DOHH2 (cell line): ENCODE measurements around the gene HOMER3.

ENCODE experiments used
- H3F3A ChIP-seq: fragments of 200-600 bp; sonication (generic), shearing (Covaris generic); 2 replicates; pipeline ENCODE4 v1.6.0; 2016; ENCODE audit warnings: antibody characterized with exemption, mild to moderate bottlenecking; ENCODE audit not compliant: control insufficient read depth, insufficient read depth
- H3K27ac ChIP-seq: fragments of 200-600 bp; sonication (generic); 2 replicates; pipeline ENCODE4 v1.5.1; 2014; ENCODE audit warnings: low read depth, mild to moderate bottlenecking, low read length, moderate library complexity
- H3K27me3 ChIP-seq: fragments of 200-600 bp; sonication (generic); 2 replicates; pipeline ENCODE4 v1.6.1; 2014; ENCODE audit warnings: mild to moderate bottlenecking, low read length, mixed read lengths; ENCODE audit not compliant: control insufficient read depth
- H3K36me3 ChIP-seq: fragments of 200-600 bp; sonication (generic); 2 replicates; pipeline ENCODE4 v1.6.1; 2014; ENCODE audit warnings: mild to moderate bottlenecking, low read length, moderate library complexity, mixed read lengths; ENCODE audit not compliant: control insufficient read depth
- H3K4me1 ChIP-seq: fragments of 200-600 bp; sonication (generic); 2 replicates; pipeline ENCODE4 v1.6.1; 2014; ENCODE audit warnings: mild to moderate bottlenecking, low read length, mixed read lengths; ENCODE audit not compliant: control insufficient read depth
- H3K4me2 ChIP-seq: fragments of 200-600 bp; sonication (generic); 2 replicates; pipeline ENCODE4 v1.6.0; 2014; ENCODE audit warnings: mild to moderate bottlenecking, low read length, moderate library complexity
- H3K4me3 ChIP-seq: fragments of 200-600 bp; sonication (generic); 2 replicates; pipeline ENCODE4 v1.5.1; 2014; ENCODE audit warnings: mild to moderate bottlenecking, low read length, mixed read lengths
- H3K79me2 ChIP-seq: fragments of 200-600 bp; sonication (generic); 2 replicates; pipeline ENCODE4 v1.6.1; 2014; ENCODE audit warnings: mild to moderate bottlenecking, low read length, mixed read lengths; ENCODE audit not compliant: control insufficient read depth
- H3K9me2 ChIP-seq: fragments of 200-600 bp; sonication (generic); replicated peaks from 2 replicates; pipeline ENCODE4 v1.6.1; 2014; ENCODE audit warnings: mild to moderate bottlenecking, low read length, mixed read lengths; ENCODE audit not compliant: control insufficient read depth
- H3K9me3 ChIP-seq: fragments of 200-600 bp; sonication (generic); 2 replicates; pipeline ENCODE4 v1.6.1; 2014; ENCODE audit warnings: antibody characterized with exemption, low read length, mixed read lengths; ENCODE audit not compliant: control insufficient read depth, insufficient read depth
- H4K20me1 ChIP-seq: fragments of 200-600 bp; sonication (generic); 2 replicates; pipeline ENCODE4 v1.6.0; 2014; ENCODE audit warnings: low read depth, mild to moderate bottlenecking, antibody characterized with exemption, low read length, moderate library complexity; ENCODE audit not compliant: control insufficient read depth, insufficient read depth
- EZH2phosphoT487 ChIP-seq: fragments of 200-600 bp; sonication (generic); IDR thresholded peaks from 2 replicates; pipeline ENCODE4 v1.6.1; 2017; ENCODE audit warnings: borderline replicate concordance, mild to moderate bottlenecking, antibody characterized with exemption, low read length, moderate library complexity, mixed read lengths
- TF ChIP-seq, protein P1 (sequence below): fragments of 200-600 bp; sonication (generic); IDR thresholded peaks from one replicate; pipeline ENCODE4 v1.5.1; 2014; ENCODE audit warnings: antibody characterized with exemption, mild to moderate bottlenecking, low read depth, low read length; ENCODE audit not compliant: poor library complexity, severe bottlenecking

HOMER3 gene

DNA sequence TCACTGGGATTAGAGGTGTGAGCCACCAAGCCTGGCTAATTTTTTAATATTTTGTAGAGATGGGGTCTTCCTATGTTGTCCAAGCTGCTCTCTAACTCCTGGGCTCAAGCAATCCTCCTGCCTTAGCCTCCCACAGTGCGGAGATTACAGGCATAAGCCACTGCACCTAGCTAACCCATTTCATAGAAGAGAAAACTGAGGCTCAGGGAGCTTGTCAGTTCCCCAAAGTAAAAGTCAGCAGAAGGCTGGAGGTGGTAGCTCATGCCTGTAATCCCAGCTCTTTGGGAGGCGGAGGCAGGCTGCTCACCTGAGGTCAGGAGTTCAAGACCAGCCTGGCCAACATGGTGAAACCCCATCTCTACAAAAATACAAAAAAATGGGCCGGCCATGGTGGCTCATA is 8.8 kb upstream of the HOMER3 start:
- Histone ChIP-seq H3K27ac (no peak overlapping the region), H3K27me3 (peaks cover 4% of the 10 kb centered on the region), H3K9me3 (no peaks in the 10 kb centered on the region), H4K20me1 (no peaks in the 10 kb centered on the region), H3F3A (no peaks in the 10 kb centered on the region), H3K4me1 (peaks cover 23% of the 10 kb centered on the region), H3K79me2 (no peaks in the 10 kb centered on the region), H3K4me2 (no peak overlapping the region), H3K36me3 (no peaks in the 10 kb centered on the region), H3K9me2 (no peaks in the 10 kb centered on the region), H3K4me3 (no peak overlapping the region)
- no peak for TF ChIP-seq EZH2phosphoT487
- TF ChIP-seq, protein P1, sequence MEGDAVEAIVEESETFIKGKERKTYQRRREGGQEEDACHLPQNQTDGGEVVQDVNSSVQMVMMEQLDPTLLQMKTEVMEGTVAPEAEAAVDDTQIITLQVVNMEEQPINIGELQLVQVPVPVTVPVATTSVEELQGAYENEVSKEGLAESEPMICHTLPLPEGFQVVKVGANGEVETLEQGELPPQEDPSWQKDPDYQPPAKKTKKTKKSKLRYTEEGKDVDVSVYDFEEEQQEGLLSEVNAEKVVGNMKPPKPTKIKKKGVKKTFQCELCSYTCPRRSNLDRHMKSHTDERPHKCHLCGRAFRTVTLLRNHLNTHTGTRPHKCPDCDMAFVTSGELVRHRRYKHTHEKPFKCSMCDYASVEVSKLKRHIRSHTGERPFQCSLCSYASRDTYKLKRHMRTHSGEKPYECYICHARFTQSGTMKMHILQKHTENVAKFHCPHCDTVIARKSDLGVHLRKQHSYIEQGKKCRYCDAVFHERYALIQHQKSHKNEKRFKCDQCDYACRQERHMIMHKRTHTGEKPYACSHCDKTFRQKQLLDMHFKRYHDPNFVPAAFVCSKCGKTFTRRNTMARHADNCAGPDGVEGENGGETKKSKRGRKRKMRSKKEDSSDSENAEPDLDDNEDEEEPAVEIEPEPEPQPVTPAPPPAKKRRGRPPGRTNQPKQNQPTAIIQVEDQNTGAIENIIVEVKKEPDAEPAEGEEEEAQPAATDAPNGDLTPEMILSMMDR = no peak

DNA sequence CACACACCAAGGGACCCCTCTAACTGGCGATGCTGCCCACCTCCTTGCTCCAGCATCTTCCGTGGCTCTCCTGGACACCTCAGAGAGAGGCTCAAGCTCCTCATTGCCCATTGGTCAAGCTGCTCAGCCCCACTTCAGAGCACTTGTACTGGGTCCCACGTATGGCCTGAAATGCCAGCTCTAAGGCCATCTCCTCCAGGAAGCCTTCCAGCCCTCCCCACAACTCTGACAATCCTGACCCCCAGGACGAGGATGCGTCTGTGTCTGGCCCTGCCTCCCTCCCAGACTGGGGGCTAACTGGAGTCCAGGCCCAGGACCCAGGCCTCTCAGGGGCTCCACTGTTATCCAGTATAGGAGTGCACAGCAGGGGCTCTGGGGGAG is 7.9 kb upstream of the HOMER3 start:
- H3F3A ChIP-seq = no peaks in the 10 kb centered on the region
- TF ChIP-seq, protein P1 = no peak
- TF ChIP-seq EZH2phosphoT487 = no peak
- no peaks in the 10 kb centered on the region for H4K20me1 ChIP-seq
- H3K27ac ChIP-seq = no peak overlapping the region
- no peaks in the 10 kb centered on the region for H3K36me3 ChIP-seq
- peaks cover 23% of the 10 kb centered on the region for H3K4me1 ChIP-seq
- H3K9me3 ChIP-seq = no peaks in the 10 kb centered on the region
- no peaks in the 10 kb centered on the region for H3K9me2 ChIP-seq
- H3K4me3 ChIP-seq = no peak overlapping the region
- peaks cover 4% of the 10 kb centered on the region for H3K27me3 ChIP-seq
- H3K79me2 ChIP-seq = no peaks in the 10 kb centered on the region
- H3K4me2 ChIP-seq = no peak overlapping the region

DNA sequence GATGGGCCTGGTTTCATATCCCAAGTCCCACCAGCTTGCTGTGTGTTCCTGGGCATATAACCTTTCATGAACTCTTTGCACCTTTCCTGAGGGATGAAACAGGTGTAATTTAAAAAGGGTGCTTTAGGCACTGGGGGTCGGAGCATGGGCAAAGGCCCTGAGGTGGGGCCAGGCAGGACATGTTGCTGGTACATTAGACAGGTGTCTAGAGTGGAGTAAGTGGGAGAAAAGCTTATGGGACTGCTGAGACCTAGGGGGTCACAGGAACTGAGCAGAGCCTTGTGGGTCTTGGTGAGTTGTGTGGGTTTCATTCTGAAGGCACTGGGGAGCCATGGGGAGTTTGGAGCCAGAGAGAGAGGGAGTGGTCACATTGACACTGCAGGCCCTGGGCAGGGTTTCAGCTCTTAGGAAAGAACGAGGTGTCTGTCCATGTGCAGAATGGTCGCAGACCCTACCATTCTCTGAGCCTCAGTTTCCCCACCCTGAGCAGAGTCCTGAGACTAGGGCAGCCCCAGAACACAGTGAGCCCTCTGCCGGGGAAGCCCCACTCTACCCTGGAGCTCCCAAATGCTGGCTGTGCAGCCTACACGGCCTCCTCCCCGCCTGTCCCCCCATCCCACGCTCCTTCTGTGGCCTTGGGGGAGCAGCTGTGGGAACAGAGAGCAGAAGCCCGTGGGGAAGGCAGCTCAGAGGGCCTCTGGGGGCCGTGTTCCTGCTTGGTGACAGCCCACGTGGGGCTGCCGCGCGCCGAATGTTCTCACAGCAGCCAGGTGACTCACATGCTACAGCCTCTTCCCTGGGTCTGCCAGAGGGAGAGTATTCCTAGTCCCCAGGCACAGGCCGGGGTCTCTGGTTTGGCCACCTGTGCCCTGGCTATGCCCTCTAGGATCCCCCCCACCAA is 7.3 kb upstream of the HOMER3 start:
- TF ChIP-seq EZH2phosphoT487 = no peak
- TF ChIP-seq, protein P1 = no peak
- Histone ChIP-seq H4K20me1 (no peaks in the 10 kb centered on the region), H3K9me2 (no peaks in the 10 kb centered on the region), H3F3A (no peaks in the 10 kb centered on the region), H3K27me3 (peaks cover 8% of the 10 kb centered on the region), H3K79me2 (no peaks in the 10 kb centered on the region), H3K4me2 (no peak overlapping the region), H3K4me3 (no peak overlapping the region), H3K36me3 (no peaks in the 10 kb centered on the region), H3K4me1 (peaks cover 23% of the 10 kb centered on the region), H3K27ac (no peak overlapping the region), H3K9me3 (no peaks in the 10 kb centered on the region)
